Measurements from ENCODE around the gene UROC1.

Gene UROC1

GRCh38 chr3:126459763-126460127, 57.8 kb downstream of the UROC1 start:
- Histone ChIP-seq H3K79me1 (ENCODE audit: low read length) (no peaks in the 10 kb centered on the region), H3K4ac (ENCODE audit: low read depth, low read length) (no peak overlapping the region), H3K27me3 (ENCODE audit: insufficient read depth, low read length) (no peaks in the 10 kb centered on the region), H4K91ac (ENCODE audit: low read depth, low read length) (no peak overlapping the region), H3K27ac (ENCODE audit: low read depth, low read length) (no peak overlapping the region), H2AK5ac (ENCODE audit: low read length) (no peak overlapping the region), H3K4me1 (ENCODE audit: control insufficient read depth in 1 of 2, insufficient read depth in 2 of 2, low read length in 2 of 2) (no peaks in the 10 kb centered on the region), H3K18ac (ENCODE audit: low read length) (no peak overlapping the region), H4K8ac (ENCODE audit: low read depth, low read length) (no peak overlapping the region), H3K79me2 (ENCODE audit: control insufficient read depth, insufficient read depth, low read length, poor library complexity) (no peaks in the 10 kb centered on the region), H3K14ac (ENCODE audit: low read length) (no peak overlapping the region), H3K4me3 (ENCODE audit: low read depth, low read length) (no peak overlapping the region), H3K9me3 (ENCODE audit: insufficient read depth, low read depth, low read length) (no peaks in the 10 kb centered on the region), H3K36me3 (ENCODE audit: control insufficient read depth in 1 of 2, insufficient read depth in 2 of 2, low read length in 2 of 2) (peaks cover 47 to 63% of the 10 kb centered on the region in 2 experiments), H2AFZ (ENCODE audit: insufficient read depth, low read length, poor library complexity) (no peak overlapping the region), H3K23ac (ENCODE audit: low read length) (no peak overlapping the region), H3K4me2 (ENCODE audit: low read length) (no peak overlapping the region), H2BK12ac (ENCODE audit: low read length) (no peak overlapping the region), H2BK120ac (ENCODE audit: insufficient read depth, low read length, poor library complexity) (no peak overlapping the region), H4K12ac (ENCODE audit: low read depth, low read length) (no peak overlapping the region), H2BK5ac (ENCODE audit: low read depth, low read length, poor library complexity) (no peak overlapping the region), H3K9ac (ENCODE audit: low read length) (no peak overlapping the region)
- no peak for DNase-seq
- no CpG with 5 or more reads among the region's 9 CpGs for WGBS (ENCODE audit: extremely low coverage, insufficient coverage, insufficient read length)

GRCh38 chr3:126459111-126459762, 58.3 kb downstream of the UROC1 start:
- H3K79me1 ChIP-seq (ENCODE audit: low read length) = no peaks in the 10 kb centered on the region
- H3K23ac ChIP-seq (ENCODE audit: low read length) = no peak overlapping the region
- H2AK5ac ChIP-seq (ENCODE audit: low read length) = no peak overlapping the region
- no peak overlapping the region for H3K9ac ChIP-seq (ENCODE audit: low read length)
- H3K36me3 ChIP-seq (ENCODE audit: control insufficient read depth in 1 of 2, insufficient read depth in 2 of 2, low read length in 2 of 2) = peaks cover 42 to 60% of the 10 kb centered on the region in 2 experiments
- no peak overlapping the region for H2BK5ac ChIP-seq (ENCODE audit: low read depth, low read length, poor library complexity)
- no peak overlapping the region for H4K91ac ChIP-seq (ENCODE audit: low read depth, low read length)
- no peaks in the 10 kb centered on the region for H3K9me3 ChIP-seq (ENCODE audit: insufficient read depth, low read depth, low read length)
- H2BK120ac ChIP-seq (ENCODE audit: insufficient read depth, low read length, poor library complexity) = no peak overlapping the region
- H3K4me2 ChIP-seq (ENCODE audit: low read length) = no peak overlapping the region
- no peaks in the 10 kb centered on the region for H3K79me2 ChIP-seq (ENCODE audit: control insufficient read depth, insufficient read depth, low read length, poor library complexity)
- no peak overlapping the region for H2AFZ ChIP-seq (ENCODE audit: insufficient read depth, low read length, poor library complexity)
- no peaks in the 10 kb centered on the region for H3K27me3 ChIP-seq (ENCODE audit: insufficient read depth, low read length)
- H3K14ac ChIP-seq (ENCODE audit: low read length) = no peak overlapping the region
- H4K12ac ChIP-seq (ENCODE audit: low read depth, low read length) = no peak overlapping the region
- no CpG with 5 or more reads among the region's 7 CpGs for WGBS (ENCODE audit: extremely low coverage, insufficient coverage, insufficient read length)
- no peak overlapping the region for H3K18ac ChIP-seq (ENCODE audit: low read length)
- no peak overlapping the region for H2BK12ac ChIP-seq (ENCODE audit: low read length)
- no peak overlapping the region for H3K4ac ChIP-seq (ENCODE audit: low read depth, low read length)
- no peak overlapping the region for H3K27ac ChIP-seq (ENCODE audit: low read depth, low read length)
- no peak for DNase-seq
- H4K8ac ChIP-seq (ENCODE audit: low read depth, low read length) = no peak overlapping the region
- no peak overlapping the region for H3K4me3 ChIP-seq (ENCODE audit: low read depth, low read length)
- H3K4me1 ChIP-seq (ENCODE audit: control insufficient read depth in 1 of 2, insufficient read depth in 2 of 2, low read length in 2 of 2) = no peaks in the 10 kb centered on the region

- Histone ChIP-seq H3K4me3 (ENCODE audit: low read depth, low read length) (peak overlapping the region; percentile 4), H3K4me2 (ENCODE audit: low read length) (no peak overlapping the region), H3K27ac (ENCODE audit: low read depth, low read length) (no peak overlapping the region), H3K23ac (ENCODE audit: low read length) (no peak overlapping the region), H4K91ac (ENCODE audit: low read depth, low read length) (no peak overlapping the region), H3K9me3 (ENCODE audit: insufficient read depth, low read depth, low read length) (no peaks in the 10 kb centered on the region), H2AK5ac (ENCODE audit: low read length) (no peak overlapping the region), H3K4ac (ENCODE audit: low read depth, low read length) (no peak overlapping the region), H4K12ac (ENCODE audit: low read depth, low read length) (no peak overlapping the region), H3K4me1 (ENCODE audit: control insufficient read depth in 1 of 2, insufficient read depth in 2 of 2, low read length in 2 of 2) (no peaks in the 10 kb centered on the region), H2BK12ac (ENCODE audit: low read length) (no peak overlapping the region), H3K18ac (ENCODE audit: low read length) (no peak overlapping the region), H3K27me3 (ENCODE audit: insufficient read depth, low read length) (no peaks in the 10 kb centered on the region), H2BK120ac (ENCODE audit: insufficient read depth, low read length, poor library complexity) (no peak overlapping the region), H3K79me2 (ENCODE audit: control insufficient read depth, insufficient read depth, low read length, poor library complexity) (no peaks in the 10 kb centered on the region), H2AFZ (ENCODE audit: insufficient read depth, low read length, poor library complexity) (no peak overlapping the region), H3K14ac (ENCODE audit: low read length) (no peak overlapping the region), H2BK5ac (ENCODE audit: low read depth, low read length, poor library complexity) (no peak overlapping the region), H3K36me3 (ENCODE audit: control insufficient read depth in 1 of 2, insufficient read depth in 2 of 2, low read length in 2 of 2) (peaks cover 35 to 52% of the 10 kb centered on the region in 2 experiments), H4K8ac (ENCODE audit: low read depth, low read length) (no peak overlapping the region), H3K9ac (ENCODE audit: low read length) (no peak overlapping the region), H3K79me1 (ENCODE audit: low read length) (no peaks in the 10 kb centered on the region)
- WGBS (ENCODE audit: extremely low coverage, insufficient coverage, insufficient read length) = no CpG with 5 or more reads among the region's 12 CpGs
- no peak for DNase-seq
Observed at GRCh38 chr3:126456766-126457388, 60.7 kb downstream of the UROC1 start.

DNA sequence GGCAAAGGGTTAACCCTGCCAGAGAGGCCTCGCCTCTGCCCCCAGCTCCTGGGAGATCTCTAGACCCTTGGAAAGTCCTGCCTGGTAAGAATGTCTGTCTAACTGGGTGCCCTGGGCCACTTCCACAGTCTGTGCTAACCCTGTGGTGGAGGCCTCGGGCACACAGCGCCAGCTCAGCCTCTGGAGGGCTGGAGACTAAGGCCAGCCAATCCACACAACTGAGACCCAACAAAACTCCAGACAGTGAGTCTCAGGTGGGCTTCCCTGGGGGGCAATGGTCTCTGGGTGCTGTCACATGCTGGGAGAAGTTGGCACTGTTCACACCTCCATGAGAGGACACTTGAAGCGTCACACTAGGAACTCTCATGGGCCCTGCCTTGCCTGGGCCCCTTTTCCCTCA, 61.4 kb downstream of the UROC1 start:
- Histone ChIP-seq H3K79me2 (ENCODE audit: control insufficient read depth, insufficient read depth, low read length, poor library complexity) (no peaks in the 10 kb centered on the region), H3K9me3 (ENCODE audit: insufficient read depth, low read depth, low read length) (no peaks in the 10 kb centered on the region), H3K4me2 (ENCODE audit: low read length) (no peak overlapping the region), H4K12ac (ENCODE audit: low read depth, low read length) (no peak overlapping the region), H3K23ac (ENCODE audit: low read length) (no peak overlapping the region), H3K36me3 (ENCODE audit: control insufficient read depth in 1 of 2, insufficient read depth in 2 of 2, low read length in 2 of 2) (peaks cover 33 to 51% of the 10 kb centered on the region in 2 experiments), H4K91ac (ENCODE audit: low read depth, low read length) (no peak overlapping the region), H3K4me3 (ENCODE audit: low read depth, low read length) (no peak overlapping the region), H3K9ac (ENCODE audit: low read length) (no peak overlapping the region), H2BK120ac (ENCODE audit: insufficient read depth, low read length, poor library complexity) (no peak overlapping the region), H3K14ac (ENCODE audit: low read length) (no peak overlapping the region), H3K4me1 (ENCODE audit: control insufficient read depth in 1 of 2, insufficient read depth in 2 of 2, low read length in 2 of 2) (no peaks in the 10 kb centered on the region), H3K27me3 (ENCODE audit: insufficient read depth, low read length) (no peaks in the 10 kb centered on the region), H3K4ac (ENCODE audit: low read depth, low read length) (no peak overlapping the region), H2BK5ac (ENCODE audit: low read depth, low read length, poor library complexity) (no peak overlapping the region), H2BK12ac (ENCODE audit: low read length) (no peak overlapping the region), H2AFZ (ENCODE audit: insufficient read depth, low read length, poor library complexity) (no peak overlapping the region), H3K18ac (ENCODE audit: low read length) (peak overlapping the region; percentile 57), H3K27ac (ENCODE audit: low read depth, low read length) (no peak overlapping the region), H2AK5ac (ENCODE audit: low read length) (no peak overlapping the region), H4K8ac (ENCODE audit: low read depth, low read length) (no peak overlapping the region), H3K79me1 (ENCODE audit: low read length) (no peaks in the 10 kb centered on the region)
- WGBS (ENCODE audit: extremely low coverage, insufficient coverage, insufficient read length) = no CpG with 5 or more reads among the region's 4 CpGs
- no peak for DNase-seq
